Natural killer cell treated with Interleukin-12 subunit alpha and Interleukin-12 subunit beta and Interleukin-15 and Interleukin-18, amount 100 ng/mL, for 72 hours (primary cell): Measurements from ENCODE around the gene SLC6A17. TPM values are rescaled to one million over a fixed set of nuclear protein-coding genes. Genes with fewer than 3 reads are reported as not detected.

Experiments used
- ATAC-seq, 2 donors: fragments of 150-1000 bp; cut with Tn5 transposase in 1 of 2; sonication (Bioruptor Pico), chemical (Tn5 transposase) in 1 of 2; 2 replicates each; pipeline ENCODE4 v1.10.0; 2021
- DNase-seq: peaks from one replicate; pipeline ENCODE4 v3.0.0; 2022; ENCODE audit warnings: low spot score
- H3K27ac Mint-ChIP-seq, 2 donors: 1 replicate in 1 of 2; 2 replicates in 1 of 2; pipeline ENCODE4 v1.8.0; 2022; ENCODE audit warnings: mixed read lengths in 2 of 2, mild to moderate bottlenecking in 1 of 2, moderate library complexity in 1 of 2
- H3K27me3 Mint-ChIP-seq, 2 donors: 1 replicate in 1 of 2; 2 replicates in 1 of 2; pipeline ENCODE4 v1.8.0; 2022; ENCODE audit warnings: mixed read lengths in 2 of 2
- H3K36me3 Mint-ChIP-seq: one replicate; pipeline ENCODE4 v1.8.0; 2022; ENCODE audit warnings: mixed read lengths
- H3K4me1 Mint-ChIP-seq, 2 donors: 1 replicate in 1 of 2; 2 replicates in 1 of 2; pipeline ENCODE4 v1.8.0; 2022; ENCODE audit warnings: low read depth in 2 of 2, mixed read lengths in 2 of 2, mild to moderate bottlenecking in 1 of 2
- H3K4me3 Mint-ChIP-seq: one replicate; pipeline ENCODE4 v1.8.0; 2022; ENCODE audit warnings: mixed read lengths
- H3K9me3 Mint-ChIP-seq: 2 replicates; pipeline ENCODE4 v1.8.0; 2022; ENCODE audit warnings: mixed read lengths
- total RNA-seq, 2 donors: library from RNA; stranded (reverse); gene quantifications; one replicate each; pipeline ENCODE4 v1.2.3, GENCODE V29; 2022

Gene SLC6A17
- total RNA-seq, 2 donors from 2014 or later = not detected

- Mint-ChIP-seq H3K4me1 (no peaks in the 10 kb centered on the region), H3K27me3 (no peaks in the 10 kb centered on the region), H3K9me3 (no peaks in the 10 kb centered on the region), H3K27ac (no peak overlapping the region), H3K36me3 (no peaks in the 10 kb centered on the region), H3K4me3 (no peak overlapping the region)
- DNase-seq (no peak), ATAC-seq (no peak)
Measured at GRCh38 chr1:110230381-110231199, 80.3 kb downstream of the SLC6A17 start.

- H3K27ac Mint-ChIP-seq = no peak overlapping the region
- H3K9me3 Mint-ChIP-seq = no peaks in the 10 kb centered on the region
- DNase-seq = no peak
- no peak overlapping the region for H3K4me3 Mint-ChIP-seq
- H3K27me3 Mint-ChIP-seq = peaks cover 0 to 6% of the 10 kb centered on the region in 2 donors
- ATAC-seq = no peak
- H3K36me3 Mint-ChIP-seq = no peaks in the 10 kb centered on the region
- H3K4me1 Mint-ChIP-seq = no peaks in the 10 kb centered on the region
Measured at GRCh38 chr1:110233861-110234260, 83.6 kb downstream of the SLC6A17 start.

- no peak for ATAC-seq
- no peak for DNase-seq
- Mint-ChIP-seq H3K36me3 (no peaks in the 10 kb centered on the region), H3K27me3 (peaks cover 0 to 12% of the 10 kb centered on the region in 2 donors), H3K4me3 (no peak overlapping the region), H3K27ac (no peak overlapping the region), H3K4me1 (peaks cover 0 to 1% of the 10 kb centered on the region in 2 donors), H3K9me3 (no peaks in the 10 kb centered on the region)
Measured at GRCh38 chr1:110234691-110235090, 84.4 kb downstream of the SLC6A17 start.

- Mint-ChIP-seq H3K4me3 (no peak overlapping the region), H3K27me3 (peaks cover 0 to 14% of the 10 kb centered on the region in 2 donors), H3K4me1 (peaks cover 0 to 3% of the 10 kb centered on the region in 2 donors), H3K27ac (peak overlapping the region in 1 of 2 donors; percentile 18), H3K36me3 (no peaks in the 10 kb centered on the region), H3K9me3 (no peaks in the 10 kb centered on the region)
- no peak for DNase-seq
- no peak for ATAC-seq
Measured at GRCh38 chr1:110235181-110235833, 85.0 kb downstream of the SLC6A17 start.

- peak in 1 of 2 donors; percentile 75 for ATAC-seq
- DNase-seq = no peak
Measured at GRCh38 chr1:110235834-110236682, 85.8 kb downstream of the SLC6A17 start.

GRCh38 chr1:110237386-110238152 lies 87.3 kb downstream of the SLC6A17 start:
- H3K27ac Mint-ChIP-seq = no peak overlapping the region
- no peaks in the 10 kb centered on the region for H3K36me3 Mint-ChIP-seq
- no peak for DNase-seq
- peaks cover 0 to 24% of the 10 kb centered on the region in 2 donors for H3K27me3 Mint-ChIP-seq
- no peak for ATAC-seq
- no peaks in the 10 kb centered on the region for H3K9me3 Mint-ChIP-seq
- no peak overlapping the region for H3K4me3 Mint-ChIP-seq
- H3K4me1 Mint-ChIP-seq = peaks cover 0 to 3% of the 10 kb centered on the region in 2 donors

More at GRCh38 chr1:110235834-110236682, 85.8 kb downstream of the SLC6A17 start:
- H3K9me3 Mint-ChIP-seq = no peaks in the 10 kb centered on the region
- H3K4me3 Mint-ChIP-seq = no peak overlapping the region
- no peaks in the 10 kb centered on the region for H3K36me3 Mint-ChIP-seq
- peak overlapping the region; percentile 18 to 33 for H3K27ac Mint-ChIP-seq
- H3K4me1 Mint-ChIP-seq = peaks cover 0 to 3% of the 10 kb centered on the region in 2 donors
- peaks cover 0 to 14% of the 10 kb centered on the region in 2 donors for H3K27me3 Mint-ChIP-seq

- H3K4me3 Mint-ChIP-seq = no peak overlapping the region
- DNase-seq = no peak
- H3K27ac Mint-ChIP-seq = no peak overlapping the region
- ATAC-seq = no peak
- H3K36me3 Mint-ChIP-seq = no peaks in the 10 kb centered on the region
- H3K9me3 Mint-ChIP-seq = no peaks in the 10 kb centered on the region
- H3K27me3 Mint-ChIP-seq = peaks cover 0 to 24% of the 10 kb centered on the region in 2 donors
- H3K4me1 Mint-ChIP-seq = peaks cover 0 to 3% of the 10 kb centered on the region in 2 donors
Measured at GRCh38 chr1:110239441-110240430, 89.4 kb downstream of the SLC6A17 start.

GRCh38 chr1:110240476-110241210 lies 90.3 kb downstream of the SLC6A17 start:
- no peak overlapping the region for H3K4me3 Mint-ChIP-seq
- H3K9me3 Mint-ChIP-seq = no peaks in the 10 kb centered on the region
- peaks cover 0 to 3% of the 10 kb centered on the region in 2 donors for H3K4me1 Mint-ChIP-seq
- ATAC-seq = peak in 1 of 2 donors; percentile 30
- H3K27ac Mint-ChIP-seq = no peak overlapping the region
- no peak for DNase-seq
- H3K36me3 Mint-ChIP-seq = no peaks in the 10 kb centered on the region
- peaks cover 0 to 27% of the 10 kb centered on the region in 2 donors for H3K27me3 Mint-ChIP-seq

GRCh38 chr1:110241516-110241915 lies 91.2 kb downstream of the SLC6A17 start:
- Mint-ChIP-seq H3K36me3 (no peaks in the 10 kb centered on the region), H3K9me3 (no peaks in the 10 kb centered on the region), H3K4me3 (no peak overlapping the region), H3K27me3 (peaks cover 0 to 28% of the 10 kb centered on the region in 2 donors), H3K27ac (no peak overlapping the region), H3K4me1 (peaks cover 0 to 3% of the 10 kb centered on the region in 2 donors)
- no peak for DNase-seq
- no peak for ATAC-seq

GRCh38 chr1:110242062-110242461 lies 91.8 kb downstream of the SLC6A17 start:
- no peak for DNase-seq
- Mint-ChIP-seq H3K9me3 (no peaks in the 10 kb centered on the region), H3K27ac (no peak overlapping the region), H3K4me3 (no peak overlapping the region), H3K27me3 (peaks cover 3 to 33% of the 10 kb centered on the region in 2 donors), H3K36me3 (no peaks in the 10 kb centered on the region), H3K4me1 (peaks cover 0 to 3% of the 10 kb centered on the region in 2 donors)
- ATAC-seq = no peak

- no peak overlapping the region for H3K27ac Mint-ChIP-seq
- no peak for ATAC-seq
Measured at GRCh38 chr1:110242731-110243130, 92.4 kb downstream of the SLC6A17 start.

More at GRCh38 chr1:110242731-110243130, 92.4 kb downstream of the SLC6A17 start:
- Mint-ChIP-seq H3K27me3 (peaks cover 4 to 33% of the 10 kb centered on the region in 2 donors), H3K9me3 (no peaks in the 10 kb centered on the region), H3K4me1 (peaks cover 0 to 3% of the 10 kb centered on the region in 2 donors), H3K4me3 (no peak overlapping the region), H3K36me3 (no peaks in the 10 kb centered on the region)
- DNase-seq = no peak
